GM19372 (cell line): ENCODE results near the gene NCBP1.

Experiments
- ATAC-seq: cut with Tn5 transposase; IDR thresholded peaks from one replicate; pipeline ENCODE4 v1.9.1; 2021; ENCODE audit warnings: mild to moderate bottlenecking, low read depth, moderate library complexity; ENCODE audit not compliant: unreplicated experiment

The NCBP1 gene

DNA sequence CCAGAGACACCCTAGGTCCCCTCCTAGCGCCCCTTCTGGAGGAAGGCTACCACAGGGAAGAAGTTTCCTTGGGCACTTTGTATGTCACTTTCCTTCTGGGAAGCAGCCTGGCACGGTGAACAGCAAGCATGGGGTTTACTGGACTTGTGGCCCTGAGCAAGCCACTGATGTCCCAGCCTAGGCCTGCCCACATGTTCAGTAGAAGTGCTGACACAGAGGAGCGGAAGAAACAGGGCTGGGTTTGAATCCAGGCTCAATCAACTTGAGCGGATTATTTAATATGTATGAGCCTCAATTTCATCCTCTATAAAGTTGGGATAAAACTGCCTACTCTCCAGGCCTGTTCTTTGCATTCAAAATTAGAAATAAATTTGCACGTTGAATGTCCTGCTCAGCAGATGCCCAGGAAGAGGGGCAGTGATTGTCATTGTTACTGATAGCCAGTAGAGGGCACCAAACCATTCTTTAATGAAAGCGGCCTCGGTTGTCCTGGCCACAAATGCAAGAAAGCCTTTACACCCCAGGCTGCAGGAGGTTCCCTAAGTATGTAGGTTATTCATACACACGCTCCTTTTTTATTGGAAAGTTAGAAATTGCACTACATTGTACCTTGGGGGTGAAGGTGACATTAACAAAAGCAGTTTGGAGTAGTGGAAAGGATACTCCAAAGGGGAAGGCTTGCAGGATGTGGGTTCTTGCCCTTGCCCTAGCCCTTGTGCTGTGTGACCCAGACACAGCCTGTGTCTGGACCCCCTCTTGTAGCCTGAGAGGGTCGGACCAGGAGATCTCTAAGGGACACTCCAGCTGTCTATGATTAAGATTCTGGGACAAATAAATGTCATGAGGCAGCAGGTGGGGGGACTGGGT, 77.0 kb downstream of the NCBP1 start:
- peak; percentile 74 for ATAC-seq

DNA sequence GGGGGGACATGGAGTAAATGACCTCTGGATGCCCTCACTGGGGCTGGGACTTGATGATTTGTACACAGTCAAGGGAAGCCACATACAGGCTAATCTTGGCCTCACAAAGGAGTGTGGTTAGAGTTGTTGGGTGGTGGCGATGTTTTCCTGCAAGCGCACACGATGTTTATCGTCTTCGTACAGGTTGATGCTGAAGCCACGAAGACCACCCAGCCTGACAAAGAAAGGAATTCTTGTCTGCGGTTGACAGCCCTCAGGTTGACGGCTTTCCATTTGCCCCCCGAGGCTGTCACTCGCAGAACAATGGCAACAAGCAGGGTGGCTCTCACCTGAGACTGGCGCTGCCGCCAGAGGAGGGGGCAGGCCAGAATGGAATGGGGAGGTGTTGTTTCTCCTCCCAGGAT, 77.6 kb downstream of the NCBP1 start:
- no peak for ATAC-seq

DNA sequence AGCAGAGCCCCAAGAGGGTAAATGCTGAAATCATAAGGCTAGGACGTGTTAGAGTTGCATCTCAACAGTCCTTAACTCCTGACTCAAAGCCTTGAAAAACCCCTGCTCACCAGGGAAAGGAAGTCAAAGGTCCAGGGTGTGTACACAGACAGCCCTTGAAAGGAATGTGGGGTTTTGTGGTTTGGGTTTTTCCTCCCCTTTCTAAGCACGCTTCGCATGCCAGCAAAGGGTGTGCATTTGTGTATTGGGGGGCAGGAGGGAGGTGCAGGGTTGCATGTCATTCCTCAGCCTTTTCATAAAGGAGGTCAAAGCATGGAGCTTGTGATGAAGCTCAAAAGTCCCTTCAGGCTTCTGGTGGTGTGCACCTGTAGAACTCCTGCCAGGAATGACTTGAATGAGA, 80.8 kb downstream of the NCBP1 start:
- ATAC-seq, result no peak

DNA sequence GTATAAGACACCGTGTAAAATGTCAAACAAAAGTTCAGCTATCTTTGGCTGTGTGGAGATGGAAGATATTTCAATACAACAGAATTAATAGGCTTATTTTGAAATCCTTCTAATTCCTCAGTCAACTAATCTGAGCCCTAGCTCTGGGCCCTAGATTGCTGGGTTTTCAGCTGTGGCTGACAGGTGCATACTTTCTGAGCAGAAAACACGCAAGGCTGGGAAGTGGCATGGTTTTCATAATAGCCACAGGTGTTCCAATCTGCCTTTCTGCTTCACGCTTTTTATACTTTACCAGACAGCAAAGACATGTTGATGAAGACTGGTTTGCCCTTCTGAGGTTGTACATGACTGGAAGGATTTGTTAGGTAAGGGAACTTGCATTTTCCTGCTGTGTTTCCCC, 84.2 kb downstream of the NCBP1 start:
- ATAC-seq, result no peak

DNA sequence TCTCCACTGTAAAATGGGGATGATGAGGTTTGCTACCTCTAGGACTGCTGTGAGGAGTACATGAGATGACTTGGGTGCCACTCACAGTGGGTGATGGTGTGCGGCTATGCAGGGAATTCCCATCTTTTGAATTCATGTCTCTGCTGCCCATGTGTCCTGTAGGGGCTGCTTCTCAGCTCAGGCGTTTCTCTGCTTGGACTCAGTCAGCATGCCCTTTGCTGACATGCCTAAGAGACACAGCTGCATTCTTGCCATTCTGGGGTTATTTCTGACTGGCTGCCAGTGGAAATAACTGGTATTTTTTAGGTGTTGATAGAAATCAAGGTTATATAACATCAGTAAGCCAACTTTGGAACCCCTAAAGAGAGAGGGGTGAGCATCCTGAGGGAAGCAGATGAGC, 87.8 kb downstream of the NCBP1 start:
- ATAC-seq, result no peak

DNA sequence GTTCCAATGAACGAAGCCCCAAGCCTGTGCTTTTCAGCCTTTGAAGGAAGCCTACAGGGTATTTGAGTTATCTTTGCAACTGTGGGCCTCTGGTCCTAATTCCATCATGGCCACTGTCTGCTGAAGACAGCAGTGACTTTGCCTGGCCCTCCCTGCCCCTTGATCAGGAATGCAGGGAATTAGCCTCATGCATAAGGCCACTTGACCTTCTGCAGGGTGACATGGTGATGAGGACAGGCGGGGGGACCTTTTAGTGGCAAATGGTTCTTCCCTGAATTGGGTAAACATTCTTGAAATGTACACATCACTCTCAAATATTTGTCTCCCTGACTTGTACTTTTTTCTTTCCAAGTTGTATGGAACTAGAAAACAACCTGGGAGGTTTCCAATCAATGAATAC, 88.7 kb downstream of the NCBP1 start:
- no peak for ATAC-seq
